HCT116 (cell line): ENCODE results near the gene CS. TPM values are rescaled to one million over a fixed set of nuclear protein-coding genes. Genes with fewer than 3 reads are reported as not detected.

ENCODE experiments used
- ATAC-seq: fragments of 200-7000 bp; cut with Tn5 transposase; 2 replicates; pipeline ENCODE4 v1.9.1; 2020; ENCODE audit warnings: mild to moderate bottlenecking, moderate library complexity
- BruUV-seq: library from RNA; stranded (reverse); fragments of 400-500 nt; replicated peaks from 2 replicates; lab custom pipeline; 2021; lab: Mats Ljungman, UMichigan
- CTCF ChIA-PET: fragments of 300-600 bp; sonication (Branson Sonifier 250); formaldehyde crosslinking; loops from one replicate; lab custom pipeline; 2021; ENCODE audit warnings: antibody characterized with exemption; lab: Charles Lee
- POLR2A ChIA-PET: fragments of 300-600, 350-600 bp; sonication (Branson Sonifier 250); formaldehyde crosslinking; loops from one replicate; lab custom pipeline; 2021; ENCODE audit warnings: antibody characterized with exemption; lab: Charles Lee
- RAD21 ChIA-PET, 2 experiments: fragments of 300-600 bp; sonication (Branson Sonifier 250); formaldehyde crosslinking; loops; one replicate each; lab custom pipeline; 2023; ENCODE audit warnings: low total read pairs in 2 of 2; ENCODE audit not compliant: uncharacterized antibody in 2 of 2, unreplicated experiment in 2 of 2, low non-redundant PET in 1 of 2; lab: Charles Lee
- DNase-seq: peaks from one replicate; pipeline ENCODE4 v3.0.0-alpha.2; 2010; ENCODE audit warnings: low read depth, low spot score
- H2AFZ ChIP-seq: fragments of 200-600 bp; shearing (Covaris generic), sonication (generic); 2 replicates; pipeline ENCODE4 v1.6.1; 2017; ENCODE audit warnings: low read depth, mixed run types, mixed read lengths, antibody characterized with exemption, low read length; ENCODE audit not compliant: poor library complexity, severe bottlenecking
- H3K27ac ChIP-seq: 2 replicates; pipeline ENCODE4 v1.5.1; 2012; ENCODE audit warnings: low read depth, low read length
- H3K27me3 ChIP-seq: fragments of 200-600 bp; sonication (generic); 2 replicates; pipeline ENCODE4 v1.6.1; 2016; ENCODE audit warnings: mixed run types, low read length, mixed read lengths; ENCODE audit not compliant: insufficient read depth
- H3K36me3 ChIP-seq, 2 experiments: fragments of 200-500 bp in 1 of 2; fragments of 200-600 bp in 1 of 2; sonication (Bioruptor generic) in 1 of 2; sonication (generic) in 1 of 2; 2 replicates each; pipeline versions ENCODE4 v1.5.1 to v1.6.1; 2014 to 2016; ENCODE audit warnings: low read length in 2 of 2, inconsistent platforms in 1 of 2, mixed read lengths in 1 of 2, mixed run types in 1 of 2; ENCODE audit not compliant: insufficient read depth in 2 of 2, control insufficient read depth in 1 of 2
- H3K4me1 ChIP-seq, 2 experiments: fragments of 200-600 bp in 1 of 2; sonication (generic) in 1 of 2; 2 replicates each; pipeline versions ENCODE4 v1.5.1 to v1.6.1; 2012 to 2017; ENCODE audit warnings: low read length in 2 of 2, inconsistent platforms in 1 of 2, mild to moderate bottlenecking in 1 of 2, mixed read lengths in 1 of 2, mixed run types in 1 of 2, moderate library complexity in 1 of 2; ENCODE audit not compliant: insufficient read depth in 2 of 2, control insufficient read depth in 1 of 2
- H3K4me2 ChIP-seq: fragments of 200-600 bp; sonication (generic); 2 replicates; pipeline ENCODE4 v1.6.1; 2017; ENCODE audit warnings: mixed run types, low read length, mixed read lengths
- H3K4me3 ChIP-seq, 2 experiments: fragments of 200-600 bp in 1 of 2; sonication (generic) in 1 of 2; replicated peaks in 1 of 2; 2 replicates each; pipeline ENCODE4 v1.5.1; 2011 to 2016; ENCODE audit warnings: low read length in 2 of 2, control low read depth in 1 of 2, low read depth in 1 of 2, mild to moderate bottlenecking in 1 of 2, mixed read lengths in 1 of 2, mixed run types in 1 of 2
- H3K79me2 ChIP-seq: fragments of 200-600 bp; sonication (generic); 2 replicates; pipeline ENCODE4 v1.6.1; 2017; ENCODE audit warnings: mild to moderate bottlenecking, mixed run types, low read length, moderate library complexity, mixed read lengths; ENCODE audit not compliant: insufficient read depth
- H3K9ac ChIP-seq: fragments of 200-600 bp; sonication (generic); 2 replicates; pipeline ENCODE4 v1.6.1; 2016; ENCODE audit warnings: low read length, mixed read lengths
- H3K9me2 ChIP-seq: fragments of 200-600 bp; sonication (generic), shearing (Covaris generic); 2 replicates; pipeline ENCODE4 v1.6.1; 2017; ENCODE audit warnings: mixed run types, mild to moderate bottlenecking, moderate library complexity; ENCODE audit not compliant: insufficient read depth
- H3K9me3 ChIP-seq, 2 experiments: fragments of 200-500 bp in 1 of 2; fragments of 200-600 bp in 1 of 2; sonication (Bioruptor generic) in 1 of 2; sonication (generic) in 1 of 2; 2 replicates each; pipeline ENCODE4 v1.6.1; 2014 to 2017; ENCODE audit warnings: low read length in 2 of 2, mixed read lengths in 2 of 2, inconsistent platforms in 1 of 2, low read depth in 1 of 2, mild to moderate bottlenecking in 1 of 2, mixed run types in 1 of 2, moderate library complexity in 1 of 2; ENCODE audit not compliant: control insufficient read depth in 1 of 2, insufficient read depth in 1 of 2
- H4K20me1 ChIP-seq: fragments of 200-600 bp; sonication (generic), shearing (Covaris generic); 2 replicates; pipeline ENCODE4 v1.6.1; 2017; ENCODE audit warnings: mixed run types, mild to moderate bottlenecking, moderate library complexity; ENCODE audit not compliant: insufficient read depth
- CBX3 ChIP-seq: IDR thresholded peaks from 2 replicates; pipeline ENCODE4 v1.6.1; 2012; ENCODE audit warnings: low read depth
- CEBPB ChIP-seq: IDR thresholded peaks from 2 replicates; pipeline ENCODE4 v1.6.1; 2012; ENCODE audit warnings: low read depth
- ELF1 ChIP-seq: IDR thresholded peaks from 2 replicates; pipeline ENCODE4 v1.6.1; 2012; ENCODE audit warnings: low read depth, borderline replicate concordance
- MAX ChIP-seq: IDR thresholded peaks from 2 replicates; pipeline ENCODE4 v1.6.1; 2012
- REST ChIP-seq: IDR thresholded peaks from 2 replicates; pipeline ENCODE4 v1.6.1; 2012; ENCODE audit warnings: low read depth
- YY1 ChIP-seq: IDR thresholded peaks from 2 replicates; pipeline ENCODE4 v1.6.1; 2011; ENCODE audit warnings: low read length, low read depth, moderate library complexity, mild to moderate bottlenecking; ENCODE audit not compliant: insufficient replicate concordance; ENCODE audit errors: extremely low read depth
- ZFX ChIP-seq: fragments of 450-650 bp; IDR thresholded peaks from 2 replicates; pipeline ENCODE4 v1.6.1; 2017
- intact Hi-C: fragments of 100-400 bp; cut with micrococcal nuclease; formaldehyde crosslinking; loops from 2 replicates; pipeline ENCODE4 v1.10.0; 2022
- total RNA-seq: library from RNA; stranded (reverse); gene quantifications from one replicate; pipeline ENCODE4 v1.2.1, GENCODE V29; 2021; ENCODE audit not compliant: unreplicated experiment

CS gene
- total RNA-seq, 1 experiment from 2014 or later, result 270 TPM

GRCh38 chr12:56231184-56231582 is 68.9 kb downstream of the CS start:
- H3K27ac ChIP-seq, result no peak overlapping the region
- no peak overlapping the region for H3K4me2 ChIP-seq
- H3K4me3 ChIP-seq, result no peak overlapping the region
- H3K9ac ChIP-seq, result no peak overlapping the region
- ChIA-PET RAD21 (no interaction called here), POLR2A (no interaction called here), CTCF (no interaction called here)
- no peaks in the 10 kb centered on the region for H4K20me1 ChIP-seq
- no peak overlapping the region for H2AFZ ChIP-seq
- peaks cover 0 to 2% of the 10 kb centered on the region in 2 experiments; a peak in 1 of 4 replicates for H3K36me3 ChIP-seq
- no TSS peak for BruUV-seq
- intact Hi-C loops, result no loop called here
- no peaks in the 10 kb centered on the region for H3K27me3 ChIP-seq
- H3K79me2 ChIP-seq, result no peaks in the 10 kb centered on the region
- ATAC-seq (no peak), DNase-seq (no peak)
- no peaks in the 10 kb centered on the region for H3K9me2 ChIP-seq
- H3K9me3 ChIP-seq, result no peaks in the 10 kb centered on the region
- no peak for TF ChIP-seq YY1
- no peak for TF ChIP-seq CEBPB
- TF ChIP-seq REST, result no peak
- TF ChIP-seq ELF1, result no peak
- TF ChIP-seq MAX, result no peak
- TF ChIP-seq CBX3, result no peak
- no peak for TF ChIP-seq ZFX
- H3K4me1 ChIP-seq, result peaks cover 0 to 6% of the 10 kb centered on the region in 2 experiments; a peak in 1 of 4 replicates
